VCaP (cell line): ENCODE results near the gene ARHGAP8.
A peak's percentile ranks its signal among the peaks of the same experiment; 100 is the strongest.
"Not testable (repeated sequence)": the region's sequence is repeated elsewhere in the genome, so short reads cannot be mapped to it uniquely, and the experiment has no call there.

ENCODE experiments used
- H3K27ac ChIP-seq: fragments of 450-650 bp; 2 replicates; pipeline ENCODE4 v1.5.1; 2017
- CTCF ChIP-seq: fragments of 450-650 bp; conservative IDR thresholded peaks from 2 replicates; pipeline ENCODE4 v1.5.1; 2017; ENCODE audit warnings: mild to moderate bottlenecking, moderate library complexity

ARHGAP8 gene

GRCh38 chr22:44847892-44848291 lies 95.5 kb downstream of the ARHGAP8 start:
- no peak overlapping the region for H3K27ac ChIP-seq
- TF ChIP-seq CTCF, result no peak

- TF ChIP-seq CTCF, result no peak
- no peak overlapping the region for H3K27ac ChIP-seq
Observed at GRCh38 chr22:44848296-44848741, 95.9 kb downstream of the ARHGAP8 start.

DNA sequence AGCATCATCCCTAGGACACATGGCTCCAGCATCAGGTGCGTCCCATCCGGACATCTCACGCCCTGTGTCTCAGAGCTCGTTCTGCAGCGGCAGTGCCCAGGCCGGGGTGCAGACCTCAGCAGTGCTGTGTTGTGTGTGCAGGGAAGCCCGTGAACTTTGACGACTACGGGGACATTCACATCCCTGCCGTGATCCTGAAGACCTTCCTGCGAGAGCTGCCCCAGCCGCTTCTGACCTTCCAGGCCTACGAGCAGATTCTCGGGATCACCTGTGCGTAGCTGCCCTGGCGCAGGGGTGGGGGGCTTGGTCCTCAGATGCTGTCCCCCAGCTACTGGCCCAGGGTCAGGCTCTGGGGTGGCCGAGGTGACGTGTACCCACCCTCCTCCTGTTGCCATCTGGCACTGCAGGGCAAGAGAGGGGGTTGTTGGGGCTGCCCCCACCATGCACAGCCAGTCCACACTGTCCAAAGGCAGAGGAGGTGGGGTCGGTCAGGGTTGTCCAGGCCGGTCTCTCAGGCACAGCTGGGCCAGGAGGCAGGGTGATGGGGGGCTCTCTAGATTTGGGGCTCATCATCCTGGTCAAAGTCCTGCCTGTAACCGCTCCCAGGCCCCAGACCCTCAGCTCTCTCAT lies 96.5 kb downstream of the ARHGAP8 start:
- H3K27ac ChIP-seq, result no peak overlapping the region
- TF ChIP-seq CTCF, result no peak

- TF ChIP-seq CTCF, result no peak
Observed at GRCh38 chr22:44850946-44851345, 98.6 kb downstream of the ARHGAP8 start.

DNA sequence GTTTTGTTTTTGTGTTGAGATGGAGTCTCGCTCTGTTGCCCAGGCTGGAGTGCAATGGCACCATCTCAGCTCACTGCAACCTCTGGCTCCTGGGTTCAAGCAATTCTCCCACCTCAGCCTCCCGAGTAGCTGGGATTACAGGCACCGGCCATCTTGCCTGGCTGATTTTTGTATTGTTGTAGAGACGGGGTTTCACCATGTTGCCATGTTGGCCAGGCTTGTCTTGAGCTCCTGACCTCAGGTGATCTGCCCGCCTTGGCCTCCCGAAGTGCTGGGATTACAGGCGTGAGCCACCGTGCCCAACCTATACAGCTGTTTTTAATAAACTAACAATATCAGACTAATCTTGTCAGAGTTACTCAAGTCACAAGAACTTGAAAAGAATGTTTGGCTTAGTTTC lies 102.3 kb downstream of the ARHGAP8 start:
- H3K27ac ChIP-seq, result not testable (repeated sequence)

More at GRCh38 chr22:44850946-44851345, 98.6 kb downstream of the ARHGAP8 start:
- no peak overlapping the region for H3K27ac ChIP-seq

DNA sequence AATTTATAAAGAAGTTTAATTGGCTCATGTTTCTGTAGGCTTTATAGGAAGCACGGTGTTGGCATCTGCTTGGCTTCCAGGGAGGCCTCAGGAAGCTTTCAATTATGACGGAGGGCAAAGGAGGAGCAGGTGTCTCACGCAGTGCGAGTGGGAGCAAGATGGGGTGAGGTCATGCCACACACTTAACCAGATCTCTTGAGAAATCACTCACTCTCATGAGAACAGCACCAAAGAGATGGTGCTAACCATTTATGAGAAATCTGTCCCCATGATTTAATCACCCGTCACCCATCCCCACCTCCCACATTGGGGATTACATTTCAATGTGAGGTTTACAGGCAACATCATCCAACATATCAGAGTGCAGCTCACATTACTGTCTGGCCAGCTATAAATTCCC lies 103.5 kb downstream of the ARHGAP8 start:
- H3K27ac ChIP-seq, result no peak overlapping the region
- TF ChIP-seq CTCF, result no peak

DNA sequence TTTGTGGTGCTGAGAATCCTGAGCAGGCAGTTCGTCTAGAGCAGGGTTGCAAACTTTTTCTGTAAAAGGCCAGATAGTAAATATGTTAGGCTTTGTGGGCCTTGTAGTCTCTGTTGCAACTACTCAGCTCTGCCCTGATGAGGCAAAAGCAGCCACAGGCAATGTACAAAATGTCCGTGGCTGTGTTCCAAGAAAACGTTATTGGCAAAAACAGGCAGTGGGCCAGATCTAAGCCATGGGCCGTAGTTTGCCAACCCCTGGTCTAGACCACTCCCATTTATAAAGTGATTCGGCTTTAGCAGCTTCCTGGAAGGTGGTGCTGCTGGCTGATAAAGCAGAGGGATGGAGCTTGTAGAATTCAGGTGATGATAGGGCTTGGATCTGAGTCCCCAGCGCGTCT lies 106.4 kb downstream of the ARHGAP8 start:
- H3K27ac ChIP-seq, result peak overlapping the region; percentile 72

GRCh38 chr22:44859641-44860040 lies 107.3 kb downstream of the ARHGAP8 start:
- peak overlapping the region; percentile 72 for H3K27ac ChIP-seq
- no peak for TF ChIP-seq CTCF

DNA sequence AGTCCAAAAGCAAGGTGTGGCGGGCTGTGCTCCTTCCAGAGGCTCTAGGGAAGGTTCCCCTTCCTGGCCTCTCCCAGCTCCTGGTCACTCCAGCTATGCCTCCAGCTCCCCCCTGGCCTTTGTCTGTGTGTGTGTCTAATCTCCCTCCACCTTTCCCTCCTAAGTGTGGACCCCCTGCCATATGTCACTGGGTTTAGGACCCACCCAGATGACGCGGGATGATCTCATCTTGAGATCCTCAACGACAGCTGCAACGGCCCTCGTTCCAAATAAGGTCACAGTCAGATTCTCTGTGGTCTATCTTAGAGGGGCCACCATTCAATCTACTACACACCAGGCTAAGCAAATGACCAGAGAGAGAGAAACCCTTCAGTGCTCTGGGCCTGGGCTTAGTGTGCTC lies 107.9 kb downstream of the ARHGAP8 start:
- peak overlapping the region; percentile 72; the same call in 1 of the 2 replicates for H3K27ac ChIP-seq
- TF ChIP-seq CTCF, result no peak
